IPS-NIHi7 (cell line): ENCODE data around the gene TSPAN33.
"Not testable (repeated sequence)": the region's sequence is repeated elsewhere in the genome, so short reads cannot be mapped to it uniquely, and the experiment has no call there.

Source experiments
- DNase-seq: peaks from one replicate; pipeline ENCODE4 v3.0.0; 2012; ENCODE audit warnings: mixed read lengths; ENCODE audit errors: extremely low spot score

The TSPAN33 gene

GRCh38 chr7:129170441-129171021 is 26.0 kb downstream of the TSPAN33 start:
- no peak for DNase-seq

GRCh38 chr7:129173861-129174260 is 29.4 kb downstream of the TSPAN33 start:
- DNase-seq = not testable (repeated sequence)

- DNase-seq = no peak
These were observed 32.6 kb downstream of the TSPAN33 start for GRCh38 chr7:129176916-129177710.

- DNase-seq = no peak
These were observed 40.6 kb downstream of the TSPAN33 start for GRCh38 chr7:129184981-129185670.

GRCh38 chr7:129186749-129187260 is 42.3 kb downstream of the TSPAN33 start:
- DNase-seq = no peak

- no peak for DNase-seq
These were observed 43.3 kb downstream of the TSPAN33 start for GRCh38 chr7:129187681-129188371.

GRCh38 chr7:129188372-129188891 is 43.9 kb downstream of the TSPAN33 start, which contains the start of gene SMO:
TSS of gene SMO (plus strand) at chr7:129188633. CDS start at chr7:129189152, 519 bp downstream.
- peak; percentile 92 for DNase-seq

- peak; percentile 66 for DNase-seq
These were observed 44.6 kb downstream of the TSPAN33 start for GRCh38 chr7:129188892-129189660.

- DNase-seq = no peak
These were observed 45.3 kb downstream of the TSPAN33 start for GRCh38 chr7:129189661-129190310.

GRCh38 chr7:129191272-129191671 is 46.8 kb downstream of the TSPAN33 start:
- no peak for DNase-seq

- DNase-seq = no peak
These were observed 49.4 kb downstream of the TSPAN33 start for GRCh38 chr7:129193892-129194291.

GRCh38 chr7:129197771-129198170 is 53.3 kb downstream of the TSPAN33 start:
- DNase-seq = no peak

GRCh38 chr7:129199406-129199805 is 54.9 kb downstream of the TSPAN33 start:
- no peak for DNase-seq

- DNase-seq = no peak
These were observed 57.7 kb downstream of the TSPAN33 start for GRCh38 chr7:129202058-129202777.

- DNase-seq = no peak
These were observed 58.7 kb downstream of the TSPAN33 start for GRCh38 chr7:129203050-129203741.

GRCh38 chr7:129205126-129205818 is 60.8 kb downstream of the TSPAN33 start:
- peak; percentile 2 for DNase-seq

- DNase-seq = peak; percentile 0
These were observed 61.7 kb downstream of the TSPAN33 start for GRCh38 chr7:129205987-129206785.
